A549 (cell line): ENCODE results near the gene DRD3.

ENCODE experiments used
- CTCF ChIP-seq: fragments of >200 bp; sonication (Bioruptor Twin); formaldehyde crosslinking; IDR thresholded peaks from 3 replicates; pipeline ENCODE4 v1.5.1; 2016
- ELK1 ChIP-seq: fragments of 150-350 bp; IDR thresholded peaks from 2 replicates; pipeline ENCODE4 v1.6.1; 2014; ENCODE audit warnings: low read depth, mild to moderate bottlenecking, low read length
- EP300 ChIP-seq, 2 experiments: fragments of >200 bp; sonication (Bioruptor Twin); formaldehyde crosslinking; IDR thresholded peaks; 2 replicates in 1 of 2; 3 replicates in 1 of 2; pipeline ENCODE4 v1.6.1; 2016 to 2017
- HOXB5 ChIP-seq: fragments of 250-450 bp; sonication (Bioruptor Pico); IDR thresholded peaks from 2 replicates; pipeline ENCODE4 v1.5.0; 2020; ENCODE audit warnings: mild to moderate bottlenecking, moderate library complexity
- JUN ChIP-seq, 2 experiments: fragments of >200 bp; sonication (Bioruptor Twin); formaldehyde crosslinking; IDR thresholded peaks; 2 replicates in 1 of 2; 3 replicates in 1 of 2; pipeline ENCODE4 v1.6.1; 2016 to 2017
- MAZ ChIP-seq: fragments of 150-350 bp; IDR thresholded peaks from 2 replicates; pipeline ENCODE4 v1.6.1; 2014; ENCODE audit warnings: antibody characterized with exemption, low read depth, low read length, borderline replicate concordance
- POLR2A ChIP-seq: IDR thresholded peaks from 2 replicates; pipeline ENCODE4 v1.6.1; 2012; ENCODE audit warnings: mild to moderate bottlenecking, low read length
- RAD21 ChIP-seq, 2 experiments: fragments of >200 bp in 1 of 2; sonication (Bioruptor Twin) in 1 of 2; formaldehyde crosslinking in 1 of 2; IDR thresholded peaks in 1 of 2; conservative IDR thresholded peaks in 1 of 2; 2 replicates in 1 of 2; 3 replicates in 1 of 2; pipeline ENCODE4 v1.6.1; 2012 to 2018; ENCODE audit warnings: inconsistent platforms in 1 of 2
- TF ChIP-seq, protein P1 (sequence below): IDR thresholded peaks from 2 replicates; pipeline ENCODE4 v1.6.1; 2012
- TF ChIP-seq, protein P2 (sequence below): fragments of 200-600 bp; sonication (generic); IDR thresholded peaks from 2 replicates; pipeline ENCODE4 v1.6.1; 2016; ENCODE audit warnings: antibody characterized with exemption, mild to moderate bottlenecking, moderate library complexity
- TF ChIP-seq, protein P3 (sequence below): fragments of >200 bp; sonication (Bioruptor Twin); formaldehyde crosslinking; IDR thresholded peaks from 2 replicates; pipeline ENCODE4 v1.6.1; 2016

- TF ChIP-seq, protein P1, sequence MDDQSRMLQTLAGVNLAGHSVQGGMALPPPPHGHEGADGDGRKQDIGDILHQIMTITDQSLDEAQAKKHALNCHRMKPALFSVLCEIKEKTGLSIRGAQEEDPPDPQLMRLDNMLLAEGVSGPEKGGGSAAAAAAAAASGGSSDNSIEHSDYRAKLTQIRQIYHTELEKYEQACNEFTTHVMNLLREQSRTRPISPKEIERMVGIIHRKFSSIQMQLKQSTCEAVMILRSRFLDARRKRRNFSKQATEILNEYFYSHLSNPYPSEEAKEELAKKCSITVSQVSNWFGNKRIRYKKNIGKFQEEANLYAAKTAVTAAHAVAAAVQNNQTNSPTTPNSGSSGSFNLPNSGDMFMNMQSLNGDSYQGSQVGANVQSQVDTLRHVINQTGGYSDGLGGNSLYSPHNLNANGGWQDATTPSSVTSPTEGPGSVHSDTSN, result no peak
- no peak for TF ChIP-seq JUN (IDR thresholded peaks at IDR 0.05)
- TF ChIP-seq EP300 (IDR thresholded peaks at IDR 0.05), result no peak
- TF ChIP-seq HOXB5 (CRISPR knock-in tag), result no peak
- TF ChIP-seq, protein P2, sequence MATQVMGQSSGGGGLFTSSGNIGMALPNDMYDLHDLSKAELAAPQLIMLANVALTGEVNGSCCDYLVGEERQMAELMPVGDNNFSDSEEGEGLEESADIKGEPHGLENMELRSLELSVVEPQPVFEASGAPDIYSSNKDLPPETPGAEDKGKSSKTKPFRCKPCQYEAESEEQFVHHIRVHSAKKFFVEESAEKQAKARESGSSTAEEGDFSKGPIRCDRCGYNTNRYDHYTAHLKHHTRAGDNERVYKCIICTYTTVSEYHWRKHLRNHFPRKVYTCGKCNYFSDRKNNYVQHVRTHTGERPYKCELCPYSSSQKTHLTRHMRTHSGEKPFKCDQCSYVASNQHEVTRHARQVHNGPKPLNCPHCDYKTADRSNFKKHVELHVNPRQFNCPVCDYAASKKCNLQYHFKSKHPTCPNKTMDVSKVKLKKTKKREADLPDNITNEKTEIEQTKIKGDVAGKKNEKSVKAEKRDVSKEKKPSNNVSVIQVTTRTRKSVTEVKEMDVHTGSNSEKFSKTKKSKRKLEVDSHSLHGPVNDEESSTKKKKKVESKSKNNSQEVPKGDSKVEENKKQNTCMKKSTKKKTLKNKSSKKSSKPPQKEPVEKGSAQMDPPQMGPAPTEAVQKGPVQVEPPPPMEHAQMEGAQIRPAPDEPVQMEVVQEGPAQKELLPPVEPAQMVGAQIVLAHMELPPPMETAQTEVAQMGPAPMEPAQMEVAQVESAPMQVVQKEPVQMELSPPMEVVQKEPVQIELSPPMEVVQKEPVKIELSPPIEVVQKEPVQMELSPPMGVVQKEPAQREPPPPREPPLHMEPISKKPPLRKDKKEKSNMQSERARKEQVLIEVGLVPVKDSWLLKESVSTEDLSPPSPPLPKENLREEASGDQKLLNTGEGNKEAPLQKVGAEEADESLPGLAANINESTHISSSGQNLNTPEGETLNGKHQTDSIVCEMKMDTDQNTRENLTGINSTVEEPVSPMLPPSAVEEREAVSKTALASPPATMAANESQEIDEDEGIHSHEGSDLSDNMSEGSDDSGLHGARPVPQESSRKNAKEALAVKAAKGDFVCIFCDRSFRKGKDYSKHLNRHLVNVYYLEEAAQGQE, result no peak
- no peak for TF ChIP-seq CTCF
- TF ChIP-seq RAD21 (conservative IDR thresholded peaks at IDR 0.05 in 1 of 2, IDR thresholded peaks at IDR 0.05 in 1 of 2), result no peak
- no peak for TF ChIP-seq ELK1
- TF ChIP-seq MAZ, result no peak
- TF ChIP-seq, protein P3, sequence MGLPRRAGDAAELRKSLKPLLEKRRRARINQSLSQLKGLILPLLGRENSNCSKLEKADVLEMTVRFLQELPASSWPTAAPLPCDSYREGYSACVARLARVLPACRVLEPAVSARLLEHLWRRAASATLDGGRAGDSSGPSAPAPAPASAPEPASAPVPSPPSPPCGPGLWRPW, result no peak
- no peak for TF ChIP-seq POLR2A
These were observed 51.3 kb downstream of the DRD3 start for GRCh38 chr3:114127517-114127916.
